Ishikawa (cell line): ENCODE results near the gene SLC37A1.

Experiments used
- CEBPB ChIP-seq: IDR thresholded peaks from 2 replicates; pipeline ENCODE4 v1.6.1; 2012
- CREB1 ChIP-seq: IDR thresholded peaks from 2 replicates; pipeline ENCODE4 v1.6.1; 2012; ENCODE audit warnings: low read depth
- EGR1 ChIP-seq: IDR thresholded peaks from 2 replicates; pipeline ENCODE4 v1.6.1; 2012
- EP300 ChIP-seq: IDR thresholded peaks from 2 replicates; pipeline ENCODE4 v1.6.1; 2012; ENCODE audit warnings: borderline replicate concordance
- FOXM1 ChIP-seq: IDR thresholded peaks from 2 replicates; pipeline ENCODE4 v1.6.1; 2012; ENCODE audit warnings: low read depth, borderline replicate concordance
- MAX ChIP-seq: IDR thresholded peaks from 2 replicates; pipeline ENCODE4 v1.6.1; 2012
- NFIC ChIP-seq: IDR thresholded peaks from 2 replicates; pipeline ENCODE4 v1.6.1; 2012
- RAD21 ChIP-seq: IDR thresholded peaks from 2 replicates; pipeline ENCODE4 v1.6.1; 2012; ENCODE audit warnings: low read depth
- REST ChIP-seq: IDR thresholded peaks from 2 replicates; pipeline ENCODE4 v1.6.1; 2012; ENCODE audit warnings: low read depth, mild to moderate bottlenecking
- TAF1 ChIP-seq: IDR thresholded peaks from 2 replicates; pipeline ENCODE4 v1.6.1; 2012; ENCODE audit warnings: low read depth, mild to moderate bottlenecking
- TCF12 ChIP-seq: IDR thresholded peaks from 2 replicates; pipeline ENCODE4 v1.6.1; 2012; ENCODE audit warnings: low read depth
- TEAD4 ChIP-seq: IDR thresholded peaks from 2 replicates; pipeline ENCODE4 v1.6.1; 2012
- USF1 ChIP-seq: IDR thresholded peaks from 2 replicates; pipeline ENCODE4 v1.6.1; 2012
- YY1 ChIP-seq: IDR thresholded peaks from 2 replicates; pipeline ENCODE4 v1.6.1; 2012; ENCODE audit warnings: low read depth
- ZBTB7A ChIP-seq: IDR thresholded peaks from 2 replicates; pipeline ENCODE4 v1.6.1; 2012; ENCODE audit warnings: low read depth

The SLC37A1 gene

GRCh38 chr21:42579456-42580075 lies 65.9 kb downstream of the SLC37A1 start:
- TF ChIP-seq ZBTB7A (no peak), RAD21 (no peak), MAX (no peak), FOXM1 (no peak), CEBPB (no peak)

- no peak for TF ChIP-seq FOXM1
- TF ChIP-seq TEAD4, result no peak
- no peak for TF ChIP-seq CEBPB
- no peak for TF ChIP-seq MAX
- no peak for TF ChIP-seq REST
- no peak for TF ChIP-seq ZBTB7A
- TF ChIP-seq USF1, result no peak
- TF ChIP-seq TCF12, result no peak
- TF ChIP-seq NFIC, result no peak
- no peak for TF ChIP-seq EP300
These were observed 66.6 kb downstream of the SLC37A1 start for GRCh38 chr21:42580076-42580792.

- TF ChIP-seq USF1 (no peak), FOXM1 (no peak), EP300 (no peak), NFIC (no peak)
These were observed 67.2 kb downstream of the SLC37A1 start for GRCh38 chr21:42580793-42581321.

- TF ChIP-seq RAD21 (no peak), NFIC (no peak), USF1 (no peak), TCF12 (no peak), ZBTB7A (no peak), CREB1 (no peak), MAX (no peak), YY1 (no peak), EGR1 (no peak), FOXM1 (no peak)
These were observed 67.8 kb downstream of the SLC37A1 start for GRCh38 chr21:42581336-42581992.

GRCh38 chr21:42581993-42582786 lies 68.5 kb downstream of the SLC37A1 start:
- no peak for TF ChIP-seq TCF12

- TF ChIP-seq EP300 (no peak), CREB1 (no peak), TAF1 (no peak), MAX (no peak), USF1 (no peak)
These were observed 69.3 kb downstream of the SLC37A1 start for GRCh38 chr21:42582787-42583476.
